Head of caudate nucleus (tissue), 42 donors: Measurements from ENCODE around the gene EGLN1.

Experiments
- DNase-seq, 42 donors: peaks; one replicate each; pipeline versions ENCODE4 v3.0.0 to v3.0.0-alpha.2; 2020 to 2021; ENCODE audit warnings: mixed read lengths in 7 of 42
- intact Hi-C: fragments of 100-400 bp; cut with DNase I; formaldehyde crosslinking; loops from one replicate; pipeline ENCODE4 v1.15.0; 2022

The EGLN1 gene

DNA sequence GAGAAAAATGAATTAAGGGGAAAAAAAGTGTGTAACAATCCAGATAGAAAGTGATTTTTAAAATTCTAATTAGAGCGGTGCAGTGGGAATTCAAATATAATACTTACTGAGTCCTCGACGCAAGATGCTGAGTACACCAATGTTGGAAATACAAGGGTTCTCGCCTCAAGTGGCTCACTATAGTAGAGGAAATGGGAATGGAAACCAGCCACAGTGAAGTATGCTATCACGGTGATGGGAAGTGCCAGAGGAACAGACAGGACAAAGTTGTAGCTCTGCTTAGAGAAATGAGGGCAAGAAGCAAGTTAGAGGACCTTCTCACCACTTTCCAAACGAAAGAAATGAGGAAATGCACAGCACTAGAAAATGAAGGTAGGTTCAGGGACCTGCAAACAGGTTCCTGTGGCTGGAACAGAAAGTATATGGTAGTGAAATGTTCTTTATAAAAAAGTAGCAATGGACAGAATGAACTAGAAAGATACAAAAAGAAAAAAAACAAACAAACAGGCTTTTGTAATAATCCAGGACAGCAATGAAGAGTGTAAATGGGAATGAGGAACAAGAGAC is 13.5 kb downstream of the EGLN1 start:
- intact Hi-C loops = no loop called here

DNA sequence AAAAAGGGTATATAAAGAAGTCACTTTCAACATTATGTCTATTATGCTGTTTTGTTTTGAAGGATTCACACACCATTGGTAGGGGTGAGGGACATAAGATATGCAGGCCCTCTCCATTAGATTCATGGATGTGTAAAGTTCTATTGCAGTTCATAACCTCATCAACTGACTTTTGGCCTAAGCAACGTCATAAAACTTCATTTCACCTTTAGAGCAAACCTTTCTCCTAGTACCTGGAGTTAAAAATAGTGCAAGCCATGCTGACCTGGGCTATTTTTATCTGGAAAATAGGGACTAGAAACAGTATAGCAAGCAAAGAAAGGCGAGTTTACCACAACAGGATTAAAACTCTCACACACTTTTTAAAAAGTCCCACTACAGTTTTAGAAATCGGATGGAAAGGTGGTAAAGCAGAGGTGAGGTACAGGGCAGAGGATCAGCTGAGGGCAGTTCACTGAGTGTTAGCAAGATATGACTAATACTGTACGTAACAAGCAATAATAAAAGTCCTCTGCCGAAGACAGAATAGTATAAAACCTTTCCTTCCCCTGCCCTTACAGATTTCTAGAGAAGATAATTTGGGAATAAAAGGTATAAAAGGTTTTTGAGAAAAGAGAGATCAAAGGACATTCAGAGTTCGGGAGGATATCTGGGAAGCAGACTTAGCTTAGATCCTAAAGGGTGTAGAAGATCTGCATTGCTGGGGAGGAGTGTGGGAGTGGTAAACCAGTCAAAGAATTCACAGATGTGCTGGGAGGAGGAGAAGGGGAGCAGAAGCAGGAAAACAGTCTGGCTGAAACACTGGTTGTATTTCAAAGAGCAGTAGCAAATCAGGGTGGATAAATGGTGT is 14.3 kb downstream of the EGLN1 start:
- intact Hi-C loops = no loop called here
- DNase-seq = peak in 6 of 42 donors; percentile 11 to 55 (median 24)

More for the DNA sequence above, 13.5 kb downstream of the EGLN1 start:
- DNase-seq = no peak

GRCh38 chr1:231407049-231407448 is 15.0 kb downstream of the EGLN1 start:
- no peak for DNase-seq
- intact Hi-C loops = no loop called here

GRCh38 chr1:231404318-231404717 is 17.8 kb downstream of the EGLN1 start:
- no peak for DNase-seq
- intact Hi-C loops = no loop called here

DNA sequence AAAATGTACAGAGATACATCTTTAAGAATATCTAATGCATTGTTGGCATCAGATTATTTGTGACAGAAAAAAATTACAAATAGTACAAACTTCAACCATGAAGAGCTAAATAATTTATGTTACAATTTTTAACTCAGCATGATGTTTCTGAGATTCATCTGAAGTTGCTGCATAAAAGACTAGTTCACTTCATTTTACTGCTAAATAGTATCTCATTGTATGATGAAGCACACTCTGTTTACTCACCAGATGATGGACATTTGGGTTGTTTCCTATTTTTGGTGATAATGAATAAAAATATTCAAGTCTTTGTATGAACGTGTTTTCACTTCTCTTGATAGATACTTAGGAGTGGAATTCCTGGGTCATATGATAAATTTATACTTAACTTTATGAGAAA is 20.6 kb downstream of the EGLN1 start:
- intact Hi-C loops = no loop called here
- DNase-seq = no peak

DNA sequence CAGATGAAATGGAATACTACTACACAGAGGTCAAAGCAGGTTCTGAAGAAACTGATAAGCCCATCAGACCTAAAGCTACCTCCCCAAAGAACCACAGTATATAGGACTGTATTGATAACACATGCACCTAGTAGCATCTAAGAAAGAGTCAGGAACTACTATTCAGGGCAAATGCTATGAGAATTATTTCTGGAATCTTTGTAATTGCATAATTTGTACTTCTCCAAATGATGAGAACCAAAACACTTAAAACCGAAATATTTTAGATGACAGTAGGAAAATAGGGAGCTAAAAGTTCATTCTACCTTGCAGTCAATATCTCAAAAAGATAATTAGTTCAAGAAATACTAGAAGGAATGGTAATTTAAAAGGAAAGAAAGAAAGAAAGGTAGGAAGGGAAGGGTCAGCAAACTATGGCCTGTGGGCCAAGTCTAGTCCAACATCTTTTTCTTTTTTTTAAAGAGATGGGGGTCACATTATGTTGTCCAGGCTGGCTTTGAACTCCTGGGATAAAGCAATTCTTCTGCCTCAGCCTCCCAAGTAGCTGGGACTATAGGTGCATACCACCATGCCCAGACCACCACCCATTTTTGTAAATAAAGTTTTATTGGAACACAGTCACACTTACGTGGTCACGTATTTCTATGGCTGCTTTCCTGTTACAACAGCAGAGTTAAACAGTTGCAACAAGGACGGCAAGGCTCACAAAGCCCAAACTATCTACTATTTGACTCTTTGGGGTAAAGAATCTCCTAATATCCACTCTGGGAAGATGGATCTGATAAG is 24.0 kb downstream of the EGLN1 start:
- intact Hi-C loops = no loop called here
- DNase-seq = no peak

DNA sequence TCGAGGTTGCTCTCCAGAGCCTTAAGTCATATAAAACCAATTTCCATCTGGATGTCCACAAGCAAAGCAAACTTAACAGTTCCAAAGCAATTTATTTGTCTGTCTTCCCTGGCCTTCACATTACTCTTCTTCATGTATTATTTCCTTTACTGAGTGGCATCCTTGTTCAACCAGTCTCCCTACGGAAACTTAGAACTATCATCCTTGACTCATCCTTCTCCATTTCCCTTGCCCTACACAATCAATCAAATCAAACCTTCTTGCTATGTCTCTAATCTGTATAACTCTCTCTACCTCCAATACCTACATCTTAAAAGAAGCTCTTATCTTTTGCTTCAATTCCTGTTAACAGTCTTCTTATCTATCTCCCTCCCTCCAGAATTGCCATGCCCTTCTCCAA is 25.4 kb downstream of the EGLN1 start:
- no peak for DNase-seq
- intact Hi-C loops = no loop called here

DNA sequence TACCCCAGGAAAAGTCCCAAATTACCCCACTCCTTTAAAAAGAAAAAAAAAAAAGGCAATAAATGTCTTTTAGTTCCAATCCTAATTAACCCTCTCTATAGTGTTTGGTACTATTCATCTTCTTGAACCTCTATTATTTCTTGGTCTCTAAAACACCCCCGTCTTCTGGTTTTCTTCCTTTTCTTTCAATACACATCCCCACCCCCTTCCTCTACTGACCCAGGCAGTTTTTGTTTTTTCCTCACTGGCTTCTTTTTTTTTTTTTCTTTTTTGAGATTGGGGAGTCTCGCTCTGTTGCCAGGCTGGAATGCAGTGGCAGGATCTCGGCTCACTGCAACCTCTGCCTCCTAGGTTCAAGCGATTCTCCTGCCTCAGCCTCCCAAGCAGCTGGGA is 26.1 kb downstream of the EGLN1 start:
- DNase-seq = no peak
- intact Hi-C loops = no loop called here

DNA sequence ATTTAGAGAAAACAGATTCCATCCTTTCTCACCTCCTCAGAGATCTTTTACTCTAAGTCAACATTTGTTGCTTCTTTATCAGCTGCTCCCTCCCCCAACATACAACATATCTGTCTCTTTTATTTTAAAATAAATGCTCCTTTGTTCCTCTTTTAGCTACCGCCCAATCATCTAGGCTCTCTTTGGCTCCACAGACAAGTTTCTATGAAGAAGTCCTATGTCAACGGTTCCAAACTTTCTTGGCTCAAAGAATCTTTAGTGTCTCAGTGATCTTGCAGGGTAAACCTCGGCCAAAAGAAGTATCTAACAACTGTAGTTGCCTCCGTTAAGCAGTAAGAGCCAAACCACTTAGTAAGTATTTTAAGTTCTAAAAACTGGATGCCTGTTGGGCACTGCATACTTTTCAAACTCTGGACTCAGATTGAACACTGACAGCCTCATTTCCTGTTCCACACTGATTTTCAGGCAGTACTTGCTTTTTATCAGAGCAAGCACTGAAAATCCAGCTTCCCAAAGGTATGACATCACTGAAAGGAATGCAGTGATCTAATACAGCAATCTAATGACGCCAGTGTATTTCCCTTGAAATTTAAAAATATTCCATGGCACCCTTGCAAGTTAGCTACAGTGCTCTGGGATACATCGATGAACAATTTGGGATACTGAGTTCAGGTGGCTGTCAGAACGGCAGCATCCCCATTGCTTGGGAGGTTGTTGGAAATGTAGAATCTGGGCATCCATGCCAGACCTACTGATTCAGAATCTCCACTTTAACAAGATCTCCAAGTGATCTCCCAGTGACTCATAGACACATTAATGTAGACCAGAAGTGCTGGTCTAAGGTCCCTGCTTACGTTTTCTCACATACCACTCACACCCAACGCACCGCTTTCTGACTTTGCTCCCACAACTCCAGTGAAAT is 26.8 kb downstream of the EGLN1 start:
- no peak for DNase-seq
- intact Hi-C loops = no loop called here

GRCh38 chr1:231393668-231394067 is 28.4 kb downstream of the EGLN1 start:
- no peak for DNase-seq
- intact Hi-C loops = no loop called here

DNA sequence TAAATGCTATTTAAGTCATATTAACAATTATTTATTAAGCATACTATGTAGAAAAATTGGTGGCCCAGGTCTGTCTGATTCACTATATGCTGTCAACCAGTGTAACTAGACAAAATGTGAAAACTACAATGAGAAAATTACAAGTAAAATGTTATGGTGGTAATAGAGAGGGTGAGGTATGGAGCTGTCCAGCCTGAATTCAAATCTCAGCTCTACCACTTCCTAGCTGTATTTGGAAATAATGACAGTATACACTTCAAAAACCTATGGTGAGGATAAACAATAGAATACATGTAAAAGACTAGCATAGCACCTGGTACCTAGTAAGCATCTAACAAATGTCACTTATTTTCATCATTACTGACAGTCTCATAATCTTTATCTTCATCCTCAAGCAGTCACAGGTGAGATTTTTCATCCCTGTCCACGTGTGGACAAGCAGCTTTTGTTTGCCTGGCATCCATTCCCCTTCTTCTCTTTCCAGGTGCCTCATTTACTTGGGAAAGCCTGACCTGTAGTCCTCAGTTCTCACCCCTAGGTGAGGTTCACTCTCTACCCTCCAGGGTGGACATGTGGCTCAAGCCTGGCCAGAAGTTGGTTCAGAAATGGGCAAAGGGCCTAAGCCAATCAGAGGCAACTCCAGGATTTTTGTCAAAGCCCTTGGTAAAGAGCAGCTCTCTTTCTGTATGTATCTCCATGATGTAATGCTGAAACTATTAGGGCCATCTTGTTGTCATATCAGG is 29.5 kb downstream of the EGLN1 start:
- DNase-seq = no peak
- intact Hi-C loops = no loop called here

DNA sequence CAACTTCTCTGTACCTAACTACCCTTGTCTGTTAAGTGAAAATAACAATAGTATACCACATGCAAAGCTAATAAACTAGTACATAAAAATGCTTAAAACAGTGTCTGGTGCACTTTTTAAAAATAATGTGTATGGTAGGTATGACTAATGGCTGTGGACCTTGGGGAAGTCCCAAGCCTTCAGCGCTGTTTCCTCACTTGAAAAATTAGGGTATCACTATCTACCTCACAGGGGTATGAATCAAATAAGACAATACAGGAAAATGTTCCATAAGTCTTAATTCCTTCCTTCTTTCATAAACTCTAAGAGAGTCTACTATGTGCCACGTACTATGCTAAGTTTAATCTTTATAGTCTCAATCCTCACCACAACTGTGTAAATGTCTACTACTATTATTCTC is 32.0 kb downstream of the EGLN1 start:
- intact Hi-C loops = no loop called here
- DNase-seq = no peak

- intact Hi-C loops = no loop called here
- DNase-seq = no peak
Observed at GRCh38 chr1:231387770-231388669, 34.1 kb downstream of the EGLN1 start.

GRCh38 chr1:231386466-231386865 is 35.6 kb downstream of the EGLN1 start:
- intact Hi-C loops = no loop called here
- DNase-seq = no peak

- intact Hi-C loops = no loop called here
- DNase-seq = no peak
Observed at GRCh38 chr1:231385416-231385748, 36.7 kb downstream of the EGLN1 start.

DNA sequence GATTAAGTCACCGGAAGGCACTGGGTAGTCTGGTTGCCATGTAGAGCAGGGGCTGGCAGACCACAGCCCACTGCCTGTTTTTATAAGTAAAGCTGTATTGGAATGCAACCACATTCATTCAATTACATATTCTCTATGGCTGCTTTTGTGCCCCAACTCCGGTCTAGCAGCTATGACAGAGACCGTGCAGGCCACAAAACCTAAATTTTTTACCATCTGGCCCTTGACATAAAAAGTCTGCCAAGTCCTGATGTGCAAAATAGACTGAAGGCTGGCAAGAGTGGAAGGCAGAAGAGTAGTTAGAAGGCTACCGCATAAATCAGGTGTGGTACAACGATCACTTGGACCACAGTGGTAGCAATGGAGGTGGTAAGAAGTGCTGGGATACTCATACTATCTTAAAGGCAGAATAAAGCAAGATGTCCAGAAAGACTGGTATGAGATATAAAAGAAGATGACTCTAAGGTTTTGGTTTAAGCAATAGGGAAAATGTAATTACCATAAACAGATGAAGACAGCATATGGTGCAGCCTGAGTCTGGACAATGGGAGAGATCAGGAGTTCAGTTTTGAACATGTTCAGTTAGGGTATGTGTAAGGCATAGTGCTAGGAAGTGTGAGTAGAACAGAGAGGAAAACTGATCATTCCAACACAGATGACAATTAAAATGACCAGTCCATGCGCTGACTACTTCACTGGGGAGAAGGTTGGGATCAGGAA is 37.2 kb downstream of the EGLN1 start:
- DNase-seq = no peak
- intact Hi-C loops = no loop called here
